ENCODE results near the gene MEF2A.
"Not testable (repeated sequence)": the region's sequence is repeated elsewhere in the genome, so short reads cannot be mapped to it uniquely, and the experiment has no call there.

MEF2A gene

GRCh38 chr15:99734040-99734291, 168.2 kb downstream of the MEF2A start:
- Histone ChIP-seq H3K4me3 (ENCODE audit: low read depth in 1 of 2, low read length in 2 of 2) (peak overlapping the region; percentile 69 to 86), H3K27ac (ENCODE audit: low read depth, low read length) (peak overlapping the region; percentile 85), H3K4me1 (ENCODE audit: insufficient read depth, low read length) (peaks cover 12% of the 10 kb centered on the region)
- not testable (repeated sequence) for H3K9ac ChIP-seq (ENCODE audit: low read length); H3K27me3 ChIP-seq (ENCODE audit: control insufficient read depth in 1 of 2, insufficient read depth in 2 of 2, low read length in 2 of 2); H3K36me3 ChIP-seq (ENCODE audit: insufficient read depth, low read length); H3K9me3 ChIP-seq (ENCODE audit: low read length)

- no peaks in the 10 kb centered on the region for H3K27me3 ChIP-seq (ENCODE audit: control insufficient read depth in 1 of 2, insufficient read depth in 2 of 2, low read length in 2 of 2)
- no peaks in the 10 kb centered on the region for H3K36me3 ChIP-seq (ENCODE audit: insufficient read depth, low read length)
- no peak overlapping the region for H3K4me3 ChIP-seq (ENCODE audit: low read depth in 1 of 2, low read length in 2 of 2)
- no peak overlapping the region for H3K27ac ChIP-seq (ENCODE audit: low read depth, low read length)
- peaks cover 6% of the 10 kb centered on the region for H3K4me1 ChIP-seq (ENCODE audit: insufficient read depth, low read length)
- no peaks in the 10 kb centered on the region for H3K9me3 ChIP-seq (ENCODE audit: low read length)
- H3K9ac ChIP-seq (ENCODE audit: low read length), result no peak overlapping the region
These were observed 168.8 kb downstream of the MEF2A start for GRCh38 chr15:99734575-99734974.

- no peaks in the 10 kb centered on the region for H3K27me3 ChIP-seq (ENCODE audit: control insufficient read depth in 1 of 2, insufficient read depth in 2 of 2, low read length in 2 of 2)
- H3K27ac ChIP-seq (ENCODE audit: low read depth, low read length), result no peak overlapping the region
- H3K36me3 ChIP-seq (ENCODE audit: insufficient read depth, low read length), result no peaks in the 10 kb centered on the region
- no peak overlapping the region for H3K9ac ChIP-seq (ENCODE audit: low read length)
- no peaks in the 10 kb centered on the region for H3K9me3 ChIP-seq (ENCODE audit: low read length)
- no peaks in the 10 kb centered on the region for H3K4me1 ChIP-seq (ENCODE audit: insufficient read depth, low read length)
- H3K4me3 ChIP-seq (ENCODE audit: low read depth in 1 of 2, low read length in 2 of 2), result no peak overlapping the region
These were observed 170.1 kb downstream of the MEF2A start for GRCh38 chr15:99735868-99736267.

GRCh38 chr15:99736702-99737101, 170.9 kb downstream of the MEF2A start:
- Histone ChIP-seq H3K27me3 (ENCODE audit: control insufficient read depth in 1 of 2, insufficient read depth in 2 of 2, low read length in 2 of 2) (no peaks in the 10 kb centered on the region), H3K4me3 (ENCODE audit: low read depth in 1 of 2, low read length in 2 of 2) (no peak overlapping the region), H3K36me3 (ENCODE audit: insufficient read depth, low read length) (no peaks in the 10 kb centered on the region), H3K9me3 (ENCODE audit: low read length) (no peaks in the 10 kb centered on the region), H3K9ac (ENCODE audit: low read length) (no peak overlapping the region), H3K27ac (ENCODE audit: low read depth, low read length) (no peak overlapping the region), H3K4me1 (ENCODE audit: insufficient read depth, low read length) (no peaks in the 10 kb centered on the region)

DNA sequence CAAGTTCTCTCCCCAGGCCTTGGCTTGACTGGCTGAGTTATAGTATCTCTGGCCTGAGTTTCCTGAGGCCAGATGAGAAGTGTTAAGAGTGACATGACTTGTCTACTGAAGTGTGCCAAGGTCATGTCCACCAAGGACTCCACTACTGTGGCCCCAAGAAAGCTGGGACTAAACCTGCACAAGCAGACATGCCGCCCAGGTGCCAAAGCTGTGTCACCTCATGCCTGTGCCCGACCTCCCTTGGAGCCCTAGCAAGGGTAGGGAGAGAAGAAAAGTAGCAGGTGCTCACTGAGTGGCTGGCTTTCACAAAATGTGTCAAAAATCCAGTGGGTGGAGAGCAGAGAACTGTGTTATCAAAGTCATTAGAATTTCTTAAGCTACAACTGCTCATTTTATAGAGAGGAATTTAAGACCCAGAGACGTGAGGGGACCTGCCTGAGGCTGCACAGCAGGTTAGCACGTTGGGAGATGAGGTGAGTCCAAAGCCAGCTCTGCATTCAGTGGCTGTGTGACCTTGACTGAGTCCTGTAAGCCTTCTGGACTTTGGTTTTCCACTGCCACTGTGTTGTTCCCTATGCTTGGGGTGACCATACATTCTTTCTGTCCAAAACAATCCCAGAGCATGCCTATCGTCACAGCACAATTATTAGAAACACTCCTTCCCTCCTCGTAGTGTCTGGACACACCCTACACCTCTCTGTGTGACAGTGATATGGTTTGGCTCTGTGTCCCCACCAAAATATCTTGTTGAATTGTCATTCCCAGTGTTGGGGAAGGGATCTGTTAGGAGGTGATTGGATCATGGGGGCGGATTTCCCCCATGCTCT, 172.4 kb downstream of the MEF2A start:
- Histone ChIP-seq H3K9me3 (ENCODE audit: low read length) (no peaks in the 10 kb centered on the region), H3K4me1 (ENCODE audit: insufficient read depth, low read length) (no peaks in the 10 kb centered on the region), H3K27me3 (ENCODE audit: control insufficient read depth in 1 of 2, insufficient read depth in 2 of 2, low read length in 2 of 2) (no peaks in the 10 kb centered on the region), H3K36me3 (ENCODE audit: insufficient read depth, low read length) (no peaks in the 10 kb centered on the region), H3K4me3 (ENCODE audit: low read depth in 1 of 2, low read length in 2 of 2) (no peak overlapping the region), H3K9ac (ENCODE audit: low read length) (no peak overlapping the region), H3K27ac (ENCODE audit: low read depth, low read length) (no peak overlapping the region)

GRCh38 chr15:99741835-99742234, 176.1 kb downstream of the MEF2A start:
- H3K9ac ChIP-seq (ENCODE audit: low read length), result no peak overlapping the region
- H3K36me3 ChIP-seq (ENCODE audit: insufficient read depth, low read length), result no peaks in the 10 kb centered on the region

DNA sequence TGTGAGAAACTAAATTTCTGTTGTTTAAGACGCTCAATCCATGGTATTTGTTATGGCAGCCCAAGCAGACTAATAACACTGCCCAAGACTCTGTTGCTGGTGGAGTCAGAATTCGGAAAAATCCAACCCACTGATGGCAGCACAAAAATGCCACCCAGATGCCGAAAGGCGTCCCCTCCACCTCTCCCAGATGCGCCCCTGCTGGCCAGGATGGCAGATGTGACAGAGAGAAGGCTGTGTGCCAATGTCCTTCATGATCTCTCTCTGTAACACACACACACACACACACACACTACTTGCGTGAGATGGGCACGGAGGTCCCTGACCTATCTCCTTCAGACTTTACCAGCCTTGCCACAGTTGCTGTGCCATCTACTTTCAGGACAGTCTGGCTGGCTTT, 178.4 kb downstream of the MEF2A start:
- Histone ChIP-seq H3K4me1 (ENCODE audit: insufficient read depth, low read length) (no peaks in the 10 kb centered on the region), H3K9ac (ENCODE audit: low read length) (no peak overlapping the region), H3K27me3 (ENCODE audit: control insufficient read depth in 1 of 2, insufficient read depth in 2 of 2, low read length in 2 of 2) (no peaks in the 10 kb centered on the region), H3K9me3 (ENCODE audit: low read length) (no peaks in the 10 kb centered on the region), H3K36me3 (ENCODE audit: insufficient read depth, low read length) (no peaks in the 10 kb centered on the region), H3K27ac (ENCODE audit: low read depth, low read length) (no peak overlapping the region), H3K4me3 (ENCODE audit: low read depth in 1 of 2, low read length in 2 of 2) (no peak overlapping the region)

More at GRCh38 chr15:99741835-99742234, 176.1 kb downstream of the MEF2A start:
- H3K4me1 ChIP-seq (ENCODE audit: insufficient read depth, low read length), result no peaks in the 10 kb centered on the region
- no peak overlapping the region for H3K4me3 ChIP-seq (ENCODE audit: low read depth in 1 of 2, low read length in 2 of 2)
- no peak overlapping the region for H3K27ac ChIP-seq (ENCODE audit: low read depth, low read length)
- no peaks in the 10 kb centered on the region for H3K27me3 ChIP-seq (ENCODE audit: control insufficient read depth in 1 of 2, insufficient read depth in 2 of 2, low read length in 2 of 2)
- H3K9me3 ChIP-seq (ENCODE audit: low read length), result no peaks in the 10 kb centered on the region

- H3K9me3 ChIP-seq (ENCODE audit: low read length), result no peaks in the 10 kb centered on the region
- no peak overlapping the region for H3K4me3 ChIP-seq (ENCODE audit: low read depth in 1 of 2, low read length in 2 of 2)
- H3K27me3 ChIP-seq (ENCODE audit: control insufficient read depth in 1 of 2, insufficient read depth in 2 of 2, low read length in 2 of 2), result no peaks in the 10 kb centered on the region
- no peaks in the 10 kb centered on the region for H3K4me1 ChIP-seq (ENCODE audit: insufficient read depth, low read length)
- no peak overlapping the region for H3K9ac ChIP-seq (ENCODE audit: low read length)
- no peak overlapping the region for H3K27ac ChIP-seq (ENCODE audit: low read depth, low read length)
- H3K36me3 ChIP-seq (ENCODE audit: insufficient read depth, low read length), result no peaks in the 10 kb centered on the region
These were observed 179.7 kb downstream of the MEF2A start for GRCh38 chr15:99745370-99746086.

GRCh38 chr15:99749386-99749785, 183.6 kb downstream of the MEF2A start:
- no peaks in the 10 kb centered on the region for H3K9me3 ChIP-seq (ENCODE audit: low read length)
- no peak overlapping the region for H3K9ac ChIP-seq (ENCODE audit: low read length)
- no peaks in the 10 kb centered on the region for H3K27me3 ChIP-seq (ENCODE audit: control insufficient read depth in 1 of 2, insufficient read depth in 2 of 2, low read length in 2 of 2)
- H3K36me3 ChIP-seq (ENCODE audit: insufficient read depth, low read length), result no peaks in the 10 kb centered on the region
- no peak overlapping the region for H3K27ac ChIP-seq (ENCODE audit: low read depth, low read length)
- H3K4me3 ChIP-seq (ENCODE audit: low read depth in 1 of 2, low read length in 2 of 2), result no peak overlapping the region
- H3K4me1 ChIP-seq (ENCODE audit: insufficient read depth, low read length), result no peaks in the 10 kb centered on the region

- not testable (repeated sequence) for H3K9ac ChIP-seq (ENCODE audit: low read length); H3K9me3 ChIP-seq (ENCODE audit: low read length); H3K36me3 ChIP-seq (ENCODE audit: insufficient read depth, low read length); H3K27ac ChIP-seq (ENCODE audit: low read depth, low read length); H3K4me1 ChIP-seq (ENCODE audit: insufficient read depth, low read length); H3K27me3 ChIP-seq (ENCODE audit: control insufficient read depth in 1 of 2, insufficient read depth in 2 of 2, low read length in 2 of 2); H3K4me3 ChIP-seq (ENCODE audit: low read depth in 1 of 2, low read length in 2 of 2)
These were observed 184.5 kb downstream of the MEF2A start for GRCh38 chr15:99750326-99750725.

DNA sequence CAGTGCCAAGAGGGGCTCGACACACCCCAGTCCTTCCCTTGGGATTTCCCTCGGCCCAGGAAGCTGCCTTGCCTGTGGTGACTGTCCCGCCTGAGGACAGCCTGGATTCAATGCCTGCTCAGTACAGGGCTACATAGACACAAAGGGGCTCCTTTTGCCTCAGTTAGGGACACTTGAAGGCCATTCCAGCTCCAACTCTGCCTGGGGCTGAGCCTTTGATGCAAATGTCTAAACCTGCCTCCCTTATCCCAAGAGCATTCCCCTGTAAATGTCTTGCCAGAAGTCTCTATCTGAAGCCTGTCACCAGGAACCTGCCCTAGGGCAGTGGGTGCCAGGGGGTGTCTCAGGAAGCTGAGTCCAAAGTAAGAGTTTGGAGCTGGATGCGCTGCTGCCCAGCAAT, 186.8 kb downstream of the MEF2A start:
- Histone ChIP-seq H3K9ac (ENCODE audit: low read length) (no peak overlapping the region), H3K4me1 (ENCODE audit: insufficient read depth, low read length) (no peaks in the 10 kb centered on the region), H3K4me3 (ENCODE audit: low read depth in 1 of 2, low read length in 2 of 2) (no peak overlapping the region), H3K9me3 (ENCODE audit: low read length) (no peaks in the 10 kb centered on the region), H3K36me3 (ENCODE audit: insufficient read depth, low read length) (no peaks in the 10 kb centered on the region), H3K27ac (ENCODE audit: low read depth, low read length) (no peak overlapping the region), H3K27me3 (ENCODE audit: control insufficient read depth in 1 of 2, insufficient read depth in 2 of 2, low read length in 2 of 2) (no peaks in the 10 kb centered on the region)

- no peak overlapping the region for H3K9ac ChIP-seq (ENCODE audit: low read length)
These were observed 187.3 kb downstream of the MEF2A start for GRCh38 chr15:99753066-99753465.

More at GRCh38 chr15:99753066-99753465, 187.3 kb downstream of the MEF2A start:
- Histone ChIP-seq H3K4me1 (ENCODE audit: insufficient read depth, low read length) (no peaks in the 10 kb centered on the region), H3K27ac (ENCODE audit: low read depth, low read length) (no peak overlapping the region), H3K27me3 (ENCODE audit: control insufficient read depth in 1 of 2, insufficient read depth in 2 of 2, low read length in 2 of 2) (no peaks in the 10 kb centered on the region), H3K9me3 (ENCODE audit: low read length) (no peaks in the 10 kb centered on the region), H3K4me3 (ENCODE audit: low read depth in 1 of 2, low read length in 2 of 2) (no peak overlapping the region), H3K36me3 (ENCODE audit: insufficient read depth, low read length) (no peaks in the 10 kb centered on the region)
